Stimulated activated CD4-positive, alpha-beta T cell treated with anti-CD3 and anti-CD28 coated beads, Interleukin-1b, Interleukin-23, amount 100 ng/mL, for 48 hours (primary cell): ENCODE results near the gene LRP8.

Experiments
- DNase-seq: peaks from one replicate; pipeline ENCODE4 v3.0.0-alpha.2; 2020

The LRP8 gene

DNA sequence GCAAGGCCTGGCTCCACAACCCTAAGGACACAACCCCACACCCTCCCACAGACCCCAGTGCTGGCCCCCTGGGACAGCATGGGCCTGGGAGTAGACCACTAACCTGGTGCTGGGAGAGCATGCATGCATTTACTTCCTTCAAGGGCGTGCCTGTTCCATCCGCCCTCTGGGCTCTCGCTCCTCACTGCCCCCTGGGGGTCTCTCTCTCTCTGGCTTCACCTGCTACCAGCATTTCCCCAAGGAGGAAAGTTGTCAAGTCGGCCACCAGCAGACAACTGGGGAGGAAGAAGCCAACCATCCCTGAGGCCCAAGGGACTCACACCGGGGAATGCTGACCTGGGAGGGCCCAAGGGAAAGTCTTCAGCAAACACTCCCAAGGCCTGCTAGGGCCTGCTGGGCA is 6.5 kb downstream of the LRP8 start:
- no peak for DNase-seq

GRCh38 chr1:53320646-53321045 is 7.2 kb downstream of the LRP8 start:
- DNase-seq, result no peak

GRCh38 chr1:53319296-53320101 is 8.4 kb downstream of the LRP8 start:
- DNase-seq, result no peak

DNA sequence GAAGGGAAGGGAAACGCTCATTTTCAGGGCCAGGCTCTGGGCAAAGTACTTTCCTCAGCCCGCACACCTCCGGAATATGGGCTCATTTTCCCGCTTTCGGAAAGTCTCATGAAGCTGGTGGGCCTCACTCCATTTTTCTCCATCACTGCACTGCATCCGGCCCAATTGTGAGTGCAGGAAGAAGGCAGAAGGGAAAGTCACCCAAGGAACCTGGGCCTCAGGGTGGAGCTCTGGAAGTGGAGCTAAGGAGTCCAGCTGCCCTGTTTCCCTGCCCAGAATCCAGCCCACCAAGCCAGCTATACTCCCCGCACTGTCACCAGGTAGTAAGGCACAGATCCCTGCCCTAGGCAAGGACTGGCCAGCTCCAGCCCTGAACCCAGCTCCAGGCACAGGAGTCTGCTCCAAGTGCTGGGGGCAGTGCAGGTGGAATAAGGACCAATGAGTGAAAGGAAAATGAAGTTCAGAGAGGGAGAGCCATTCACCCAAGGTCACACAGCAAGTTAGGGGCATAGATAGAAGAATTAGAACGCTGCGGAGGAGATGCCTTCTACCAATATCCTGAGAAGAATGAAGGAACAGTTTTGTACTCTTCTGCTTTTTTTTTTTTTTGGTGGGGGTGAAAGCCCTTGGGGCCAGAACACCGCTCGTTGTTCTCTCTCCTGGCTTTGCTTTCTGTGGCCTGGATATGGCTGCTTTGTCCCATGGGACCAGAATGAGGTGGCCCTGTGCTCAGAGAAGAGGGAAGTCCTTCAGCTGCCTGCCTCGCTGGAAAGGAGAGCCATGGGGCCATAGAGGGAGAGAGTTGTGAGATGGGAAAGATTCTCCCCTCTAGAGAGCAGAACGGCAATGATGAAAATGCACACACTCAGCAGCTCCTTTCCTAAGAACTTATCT is 10.0 kb downstream of the LRP8 start:
- no peak for DNase-seq

DNA sequence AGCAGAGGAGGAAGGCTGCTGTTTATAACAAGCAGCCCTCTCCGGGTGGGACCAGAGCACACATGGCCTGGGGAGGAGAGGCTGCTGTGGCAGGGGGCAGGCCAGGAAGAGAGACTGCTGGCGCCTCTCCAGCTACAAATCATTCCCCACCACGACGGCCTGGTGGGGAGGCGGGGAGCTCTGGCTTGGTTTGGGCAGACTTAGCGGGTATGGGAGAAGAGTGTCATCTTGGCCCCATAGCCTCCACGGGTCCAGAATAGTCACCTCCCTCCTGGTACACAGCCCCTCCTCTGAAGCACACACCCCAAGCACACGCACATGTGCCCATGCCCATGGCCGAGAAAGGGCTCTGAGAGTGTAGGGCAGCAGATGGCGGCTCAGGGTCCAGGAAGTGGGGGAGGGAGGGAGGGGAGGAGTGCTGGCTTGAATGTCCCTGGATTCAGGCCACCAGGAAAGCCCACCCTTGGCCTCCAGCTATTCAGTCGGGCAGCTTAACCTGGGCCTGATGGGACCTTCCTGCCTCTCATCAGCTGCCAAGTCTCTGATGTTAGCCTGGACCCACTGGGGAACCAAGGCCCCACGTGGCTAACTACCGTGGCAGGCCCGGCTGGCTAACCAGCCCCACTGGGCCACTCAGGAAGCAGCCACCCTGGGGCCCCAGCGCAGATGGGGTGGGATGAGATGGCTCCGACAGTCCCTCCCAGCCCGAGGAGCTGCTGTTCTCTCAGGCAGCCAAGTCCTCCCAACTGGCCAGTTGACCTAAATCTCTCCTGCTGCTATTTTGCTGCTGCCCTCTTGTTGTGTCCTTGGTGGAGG is 10.9 kb downstream of the LRP8 start:
- no peak for DNase-seq

DNA sequence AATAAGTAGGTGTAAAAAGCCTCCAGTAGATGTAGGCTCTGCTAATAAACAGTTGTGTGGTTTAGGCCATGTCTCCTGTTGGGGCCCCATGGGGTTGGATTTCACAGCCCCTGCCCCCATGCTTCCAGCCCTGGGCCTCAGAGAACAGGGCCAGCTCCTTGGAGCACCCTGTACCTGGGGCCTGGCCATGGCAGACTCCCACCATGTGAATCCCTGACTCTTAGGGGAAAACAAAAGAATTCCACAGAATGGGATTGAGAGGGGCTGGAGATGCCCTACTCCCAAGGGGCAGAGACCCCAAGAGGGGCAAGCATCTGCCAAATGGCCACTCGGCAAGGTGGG is 11.5 kb downstream of the LRP8 start:
- no peak for DNase-seq

GRCh38 chr1:53315456-53316423 is 12.1 kb downstream of the LRP8 start:
- no peak for DNase-seq

- no peak for DNase-seq
Observed at GRCh38 chr1:53315046-53315445, 12.8 kb downstream of the LRP8 start.

DNA sequence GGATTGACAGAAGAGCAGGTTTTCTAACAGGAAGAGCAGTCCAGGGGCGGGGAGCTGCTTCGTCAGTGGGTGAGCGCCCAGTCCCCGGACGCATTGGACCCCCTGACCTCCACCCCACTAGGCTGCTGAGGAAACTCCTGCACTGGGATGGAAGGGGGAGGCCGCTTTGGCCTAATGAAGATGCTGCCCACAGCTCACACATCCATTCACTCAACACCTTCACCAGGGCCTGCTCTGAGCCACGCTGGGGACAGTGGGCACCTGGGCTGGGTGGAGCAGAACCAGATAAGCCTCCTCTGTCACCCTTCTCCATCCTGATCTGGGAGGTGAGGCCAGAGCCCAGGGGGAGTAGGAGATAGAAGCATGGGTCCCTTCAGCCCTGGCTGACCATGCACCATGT is 13.3 kb downstream of the LRP8 start:
- no peak for DNase-seq

DNA sequence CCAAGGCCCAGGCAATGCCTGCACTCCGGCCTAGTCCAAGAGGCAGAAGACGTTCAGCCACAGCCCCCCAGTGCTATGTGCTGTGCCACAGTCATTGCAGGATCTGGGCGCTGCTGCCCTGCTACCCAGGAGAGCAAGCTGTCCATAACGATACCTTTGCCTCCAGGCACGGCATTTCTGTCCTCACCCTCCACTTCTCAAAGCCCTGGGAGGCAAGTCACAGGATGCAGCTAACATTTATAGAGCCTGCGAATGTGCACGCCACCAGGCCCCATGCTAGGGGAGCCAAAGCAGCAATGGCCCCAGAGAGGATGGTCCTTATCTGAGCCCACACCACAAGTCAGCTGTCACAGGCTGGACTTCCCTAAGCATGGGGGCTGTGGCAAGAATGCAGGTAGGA is 13.8 kb downstream of the LRP8 start:
- no peak for DNase-seq

- no peak for DNase-seq
Observed at GRCh38 chr1:53313556-53313955, 14.3 kb downstream of the LRP8 start.

DNA sequence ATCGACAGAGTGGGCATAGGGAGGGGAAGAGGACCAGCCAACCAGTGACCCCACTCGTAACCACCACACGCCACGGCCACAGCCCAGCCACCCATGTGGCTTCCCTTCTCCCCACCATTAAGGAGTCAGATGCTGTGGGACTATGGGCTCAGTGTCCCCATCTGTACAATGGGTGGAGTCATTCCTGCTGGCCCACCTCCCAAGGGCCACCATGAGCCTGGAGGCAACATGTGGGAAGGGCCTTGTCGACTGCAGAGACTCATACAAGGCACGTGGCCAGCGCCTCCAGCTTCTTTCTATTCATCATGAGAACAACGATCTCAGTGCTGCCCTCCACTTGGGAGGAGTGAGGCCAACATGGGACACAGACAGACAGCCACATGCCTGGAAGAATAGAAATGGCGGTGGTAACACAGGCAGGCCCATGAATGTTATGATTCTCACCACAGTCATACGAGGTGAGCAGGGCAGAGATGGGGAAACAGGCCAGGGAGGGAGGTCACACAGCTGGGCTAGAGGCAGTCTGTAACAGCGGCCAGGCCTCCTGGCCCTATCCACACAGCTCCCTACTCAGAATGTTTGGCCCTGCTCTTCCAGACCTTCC is 16.1 kb downstream of the LRP8 start:
- no peak for DNase-seq

GRCh38 chr1:53310847-53311681 is 16.8 kb downstream of the LRP8 start:
- no peak for DNase-seq

DNA sequence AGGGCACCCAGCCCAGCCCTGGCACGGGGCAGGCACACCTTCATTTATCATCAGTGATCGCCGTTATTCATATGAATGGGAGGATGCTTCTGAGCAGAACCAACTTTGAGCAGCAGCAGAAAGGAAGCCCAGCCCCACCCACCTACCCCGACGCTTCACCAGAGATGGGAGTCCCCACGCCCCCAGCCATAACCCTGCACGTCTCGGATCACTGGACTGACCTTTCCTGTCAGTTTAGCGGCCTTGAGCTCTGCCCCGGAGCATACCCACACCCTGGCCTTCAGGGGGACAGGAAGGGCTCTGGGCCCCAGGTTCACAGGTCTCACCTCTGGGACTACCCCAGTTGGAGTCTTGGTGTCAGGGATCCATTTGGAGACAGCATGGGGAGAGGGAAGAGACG is 18.1 kb downstream of the LRP8 start:
- no peak for DNase-seq

GRCh38 chr1:53308506-53308905 is 19.4 kb downstream of the LRP8 start:
- no peak for DNase-seq

- no peak for DNase-seq
Observed at GRCh38 chr1:53307037-53307436, 20.8 kb downstream of the LRP8 start.

DNA sequence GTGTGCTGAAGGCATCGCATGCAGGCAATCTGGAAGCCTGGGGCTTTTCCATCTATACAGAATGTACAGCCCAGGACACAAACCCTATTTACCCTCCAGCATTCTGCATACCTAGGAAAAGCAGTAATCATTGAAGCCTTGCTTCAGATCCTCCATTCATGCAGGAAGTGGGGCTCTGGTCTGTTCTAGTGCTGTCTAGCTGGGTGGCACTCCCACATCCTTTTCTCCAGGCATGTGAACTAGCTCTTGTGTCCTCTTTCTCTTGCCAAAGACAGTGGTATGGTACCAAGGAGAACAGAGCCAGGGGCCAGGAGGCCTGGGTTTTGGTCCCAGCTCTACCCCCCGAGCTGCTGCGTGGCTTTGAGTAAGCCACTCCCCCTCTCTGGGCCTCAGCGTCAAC is 21.7 kb downstream of the LRP8 start:
- no peak for DNase-seq

GRCh38 chr1:53305650-53306049 is 22.2 kb downstream of the LRP8 start:
- no peak for DNase-seq

GRCh38 chr1:53304527-53304926 is 23.3 kb downstream of the LRP8 start:
- no peak for DNase-seq

DNA sequence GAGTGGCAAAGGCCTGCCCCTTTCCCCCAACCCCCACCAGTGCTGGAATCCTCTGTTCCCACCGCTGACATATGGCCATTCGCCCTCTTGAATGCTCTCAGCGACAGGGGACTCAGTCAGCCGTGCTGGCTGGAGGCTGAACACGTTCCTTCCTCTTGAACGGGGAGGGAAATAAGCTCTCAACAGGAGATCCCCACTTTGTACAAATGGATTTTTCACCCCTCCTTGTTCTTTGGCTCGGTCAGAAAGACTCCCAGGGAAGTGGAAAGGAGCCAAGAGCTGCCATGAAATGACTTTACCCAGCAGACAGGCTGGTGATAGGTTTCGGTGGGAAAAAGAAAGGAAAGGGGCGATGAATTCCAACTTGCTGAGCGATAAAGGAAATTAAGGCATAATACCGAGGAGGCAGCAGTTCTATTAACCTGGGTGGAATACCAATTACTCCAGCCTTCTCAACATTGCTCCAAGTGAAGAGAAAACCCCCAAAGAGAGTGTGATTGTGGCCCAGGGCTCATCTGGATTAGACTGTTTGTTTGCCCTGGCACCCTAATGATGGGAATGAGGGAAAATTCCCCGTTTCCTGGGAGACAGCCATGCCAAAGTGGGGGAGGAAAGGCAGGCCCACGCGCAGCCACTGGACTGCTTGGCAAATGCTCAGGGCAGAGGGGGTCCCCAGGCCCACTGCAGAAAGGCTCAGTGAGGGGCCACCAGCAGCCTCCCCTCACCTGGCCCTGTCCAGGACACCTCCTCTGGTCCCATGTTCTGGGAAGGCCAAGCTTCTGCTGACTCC is 23.9 kb downstream of the LRP8 start:
- DNase-seq, result no peak
